ENCODE results near the gene LMBR1.

The LMBR1 gene

GRCh38 chr7:156635529-156636385 is 257.2 kb downstream of the LMBR1 start:
- in situ Hi-C loops (cut with MboI; ENCODE audit: low sequenced_read_pairs), result no loop called here

GRCh38 chr7:156634117-156634516 is 258.9 kb downstream of the LMBR1 start:
- in situ Hi-C loops (cut with MboI; ENCODE audit: low sequenced_read_pairs), result no loop called here

- in situ Hi-C loops (cut with MboI; ENCODE audit: low sequenced_read_pairs), result no loop called here
Observed at GRCh38 chr7:156629873-156630272, 263.1 kb downstream of the LMBR1 start.

GRCh38 chr7:156628562-156628961 is 264.4 kb downstream of the LMBR1 start:
- in situ Hi-C loops (cut with MboI; ENCODE audit: low sequenced_read_pairs), result no loop called here
